ENCODE results near the gene DUOX1.
A peak's percentile ranks its signal among the peaks of the same experiment; 100 is the strongest.

The DUOX1 gene

GRCh38 chr15:45150481-45150880 is 20.7 kb downstream of the DUOX1 start:
- no peak for TF ChIP-seq CTCF (IDR thresholded peaks at IDR 0.05; ENCODE audit: low read depth, low read length)
- DNase-seq (ENCODE audit: low read depth in 2 of 2), result no peak
- no peak overlapping the region for H3K4me3 ChIP-seq (replicated peaks in 1 of 2; ENCODE audit: low read depth in 2 of 2, low read length in 2 of 2)

GRCh38 chr15:45150997-45151396 is 21.2 kb downstream of the DUOX1 start:
- TF ChIP-seq CTCF (IDR thresholded peaks at IDR 0.05; ENCODE audit: low read depth, low read length), result no peak
- DNase-seq (ENCODE audit: low read depth in 2 of 2), result no peak
- H3K4me3 ChIP-seq (replicated peaks in 1 of 2; ENCODE audit: low read depth in 2 of 2, low read length in 2 of 2), result no peak overlapping the region

- H3K4me3 ChIP-seq (replicated peaks in 1 of 2; ENCODE audit: low read depth in 2 of 2, low read length in 2 of 2), result no peak overlapping the region
- no peak for DNase-seq (ENCODE audit: low read depth in 2 of 2)
- no peak for TF ChIP-seq CTCF (IDR thresholded peaks at IDR 0.05; ENCODE audit: low read depth, low read length)
Measured at GRCh38 chr15:45151998-45152828, 22.4 kb downstream of the DUOX1 start.

- H3K4me3 ChIP-seq (replicated peaks in 1 of 2; ENCODE audit: low read depth in 2 of 2, low read length in 2 of 2), result no peak overlapping the region
- DNase-seq (ENCODE audit: low read depth in 2 of 2), result no peak
- TF ChIP-seq CTCF (IDR thresholded peaks at IDR 0.05; ENCODE audit: low read depth, low read length), result no peak
Measured at GRCh38 chr15:45155739-45156138, 25.9 kb downstream of the DUOX1 start.

- H3K4me3 ChIP-seq (replicated peaks in 1 of 2; ENCODE audit: low read depth in 2 of 2, low read length in 2 of 2), result no peak overlapping the region
- TF ChIP-seq CTCF (IDR thresholded peaks at IDR 0.05; ENCODE audit: low read depth, low read length), result no peak
- DNase-seq (ENCODE audit: low read depth in 2 of 2), result peak; percentile 81
Measured at GRCh38 chr15:45156744-45157455, 27.1 kb downstream of the DUOX1 start.

GRCh38 chr15:45157974-45158373 is 28.2 kb downstream of the DUOX1 start:
- TF ChIP-seq CTCF (IDR thresholded peaks at IDR 0.05; ENCODE audit: low read depth, low read length), result no peak
- H3K4me3 ChIP-seq (replicated peaks in 1 of 2; ENCODE audit: low read depth in 2 of 2, low read length in 2 of 2), result no peak overlapping the region
- DNase-seq (ENCODE audit: low read depth in 2 of 2), result peak; percentile 74 to 87

Measured in cardiac fibroblast (primary cell).